ENCODE measurements around the gene DENND5B.
"Not testable (repeated sequence)": the region's sequence is repeated elsewhere in the genome, so short reads cannot be mapped to it uniquely, and the experiment has no call there.

GRCh38 chr12:31574367-31574766 is 16.6 kb downstream of the DENND5B start:
- not testable (repeated sequence) for TF ChIP-seq CTCF (IDR thresholded peaks at IDR 0.05; ENCODE audit: insufficient read depth, low read length); REST (IDR thresholded peaks at IDR 0.05; ENCODE audit: insufficient replicate concordance, low read depth); POLR2AphosphoS5 (IDR thresholded peaks at IDR 0.05; ENCODE audit: low read depth)
